ENCODE measurements around the gene PARP15.

GRCh38 chr3:122553171-122553570 lies 24.3 kb upstream of the PARP15 start:
- TF ChIP-seq POLR2A (IDR thresholded peaks at IDR 0.05) = no peak
- no peak for TF ChIP-seq POLR2AphosphoS5 (IDR thresholded peaks at IDR 0.05)
- TF ChIP-seq CTCF (IDR thresholded peaks at IDR 0.05 in 8 of 11, conservative IDR thresholded peaks at IDR 0.05 in 3 of 11) = no peak
